ENCODE results near the gene AKR7A2.
"Not testable (repeated sequence)": the region's sequence is repeated elsewhere in the genome, so short reads cannot be mapped to it uniquely, and the experiment has no call there.

Gene AKR7A2

DNA sequence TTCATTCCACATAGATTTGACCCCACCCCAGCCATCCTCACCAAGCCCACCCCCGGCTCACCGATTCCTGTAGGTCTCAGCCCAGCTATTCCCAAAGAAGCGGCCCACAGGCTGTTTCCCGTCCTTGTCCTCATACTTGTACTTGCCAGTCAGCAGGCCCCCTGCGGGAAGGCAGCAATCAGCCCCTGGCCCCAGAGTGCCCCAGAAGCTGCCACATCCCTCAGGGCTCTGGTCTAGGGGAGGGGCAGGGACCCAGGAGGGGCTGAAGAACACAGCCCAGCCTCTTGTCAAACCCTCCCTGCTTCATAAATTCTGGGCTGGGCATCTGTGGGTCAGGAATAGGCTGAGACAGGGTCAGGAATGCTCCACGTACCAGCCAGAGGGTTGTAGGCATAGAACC lies 5.0 kb downstream of the AKR7A2 start:
- DNase-seq (ENCODE audit: low read depth in 2 of 2), result no peak

DNA sequence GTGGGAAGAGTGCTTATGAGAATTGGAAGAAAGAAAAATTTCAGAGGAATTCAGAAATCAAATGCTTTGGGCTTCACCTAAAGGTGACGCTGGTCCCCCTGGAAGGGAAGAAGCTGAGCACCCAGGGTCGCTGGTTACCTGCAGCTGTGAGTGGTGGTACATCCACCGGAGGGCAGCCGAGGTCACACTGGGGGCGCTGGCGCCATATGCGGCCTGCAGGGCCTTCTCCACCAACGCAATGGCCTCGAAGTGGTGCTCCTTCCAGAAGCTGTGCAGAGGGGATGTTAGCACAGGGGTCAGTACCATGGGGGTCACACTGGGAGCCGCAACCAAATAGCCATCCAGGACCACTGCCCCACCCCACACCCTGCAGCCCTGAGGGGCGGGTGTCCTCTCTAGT lies 6.1 kb downstream of the AKR7A2 start:
- DNase-seq (ENCODE audit: low read depth in 2 of 2), result no peak

DNA sequence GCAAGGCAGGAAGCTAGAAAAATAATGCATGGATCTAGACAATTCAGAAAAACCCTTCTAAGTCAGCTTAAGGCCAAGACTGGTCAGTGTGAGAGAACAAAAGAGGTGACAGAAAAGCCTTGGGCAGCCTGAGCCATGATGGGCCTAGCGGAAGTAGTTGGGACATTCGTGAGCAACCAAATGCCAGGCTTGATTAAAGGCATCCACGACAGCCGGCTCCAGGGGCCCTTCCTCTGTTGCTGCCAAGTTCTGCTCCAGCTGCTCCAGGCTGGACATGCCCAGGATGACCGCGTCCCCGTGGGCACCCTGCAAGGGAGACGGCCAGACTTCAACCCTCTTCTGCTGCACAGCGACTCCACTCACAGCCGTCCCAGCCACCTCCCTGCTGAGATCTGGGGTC lies 7.9 kb downstream of the AKR7A2 start:
- DNase-seq (ENCODE audit: low read depth in 2 of 2), result not testable (repeated sequence)

DNA sequence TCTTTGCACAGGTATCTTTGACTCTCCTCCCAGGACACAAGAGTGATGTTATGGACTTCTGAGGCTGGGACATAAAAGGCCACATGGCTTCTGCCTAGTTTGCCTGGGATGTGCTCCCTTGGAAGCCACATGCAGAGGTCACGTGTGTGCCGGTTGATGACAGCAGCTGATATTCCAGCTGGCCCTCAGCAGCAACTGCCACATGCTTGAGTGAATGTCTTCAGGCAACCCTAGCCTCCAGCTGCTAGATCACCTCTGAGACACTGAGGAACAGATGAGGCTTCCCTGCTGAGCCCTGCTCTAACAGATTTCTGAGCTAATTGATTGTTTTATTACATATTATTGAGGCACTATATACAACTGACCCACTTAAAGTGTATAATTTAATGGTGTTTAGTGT lies 11.7 kb downstream of the AKR7A2 start:
- no peak for DNase-seq (ENCODE audit: low read depth in 2 of 2)

GRCh38 chr1:19294638-19295037 lies 17.3 kb downstream of the AKR7A2 start:
- no peak for DNase-seq (ENCODE audit: low read depth in 2 of 2)

- no peak for DNase-seq (ENCODE audit: low read depth in 2 of 2)
These were observed 22.7 kb downstream of the AKR7A2 start for GRCh38 chr1:19289244-19289643.

DNA sequence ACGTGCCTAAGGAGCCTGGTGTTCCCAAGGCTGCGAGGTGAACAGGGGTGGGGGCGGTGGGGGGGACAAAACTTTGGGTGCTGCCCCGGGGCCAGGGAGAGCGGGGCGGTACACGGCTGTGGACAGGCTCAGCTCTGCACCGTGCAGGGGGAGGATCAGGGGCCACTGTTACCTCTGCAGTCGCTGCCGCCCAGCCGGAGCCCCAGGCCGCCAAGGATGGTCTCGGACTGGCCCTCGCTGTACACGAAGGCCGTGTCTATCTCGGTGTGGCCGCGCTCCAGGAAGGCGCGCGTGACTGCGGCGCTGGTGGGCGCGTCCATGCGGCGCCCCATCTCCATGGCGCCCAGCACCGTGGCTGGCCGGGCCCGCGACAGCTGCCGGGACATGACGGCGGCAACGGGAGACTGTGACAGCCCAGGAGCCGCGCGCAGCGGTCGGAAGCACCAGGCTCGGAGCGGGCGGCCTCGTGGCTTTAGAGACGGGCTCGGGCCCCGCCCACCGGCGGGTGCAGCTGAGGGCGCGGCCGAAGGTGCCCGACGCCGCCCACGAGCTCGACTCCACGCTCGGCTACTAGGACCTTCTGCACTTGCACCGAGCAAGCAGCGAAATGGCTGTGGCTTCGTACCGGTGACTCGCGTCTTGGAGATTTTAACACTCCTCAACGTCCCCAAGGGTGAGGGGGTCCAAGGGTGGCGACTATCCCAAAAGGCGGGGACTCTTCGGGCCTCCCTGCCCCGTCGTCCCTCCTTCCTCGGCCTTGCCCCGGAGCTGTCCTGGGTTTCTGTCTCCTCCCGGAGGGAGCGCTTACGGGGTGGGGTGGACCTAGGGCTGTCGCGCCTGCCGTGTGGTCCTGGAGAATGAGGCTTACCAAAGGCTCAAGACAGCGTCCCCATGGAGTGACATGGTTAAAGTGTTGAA lies 23.4 kb downstream of the AKR7A2 start, which contains the start of gene AKR7A3:
Gene AKR7A3 (minus strand): TSS at position 447 of the 918 bp plus-strand sequence. CDS start 61 bp downstream, at position 386.
- peak; percentile 17 to 53 for DNase-seq (ENCODE audit: low read depth in 2 of 2)

DNA sequence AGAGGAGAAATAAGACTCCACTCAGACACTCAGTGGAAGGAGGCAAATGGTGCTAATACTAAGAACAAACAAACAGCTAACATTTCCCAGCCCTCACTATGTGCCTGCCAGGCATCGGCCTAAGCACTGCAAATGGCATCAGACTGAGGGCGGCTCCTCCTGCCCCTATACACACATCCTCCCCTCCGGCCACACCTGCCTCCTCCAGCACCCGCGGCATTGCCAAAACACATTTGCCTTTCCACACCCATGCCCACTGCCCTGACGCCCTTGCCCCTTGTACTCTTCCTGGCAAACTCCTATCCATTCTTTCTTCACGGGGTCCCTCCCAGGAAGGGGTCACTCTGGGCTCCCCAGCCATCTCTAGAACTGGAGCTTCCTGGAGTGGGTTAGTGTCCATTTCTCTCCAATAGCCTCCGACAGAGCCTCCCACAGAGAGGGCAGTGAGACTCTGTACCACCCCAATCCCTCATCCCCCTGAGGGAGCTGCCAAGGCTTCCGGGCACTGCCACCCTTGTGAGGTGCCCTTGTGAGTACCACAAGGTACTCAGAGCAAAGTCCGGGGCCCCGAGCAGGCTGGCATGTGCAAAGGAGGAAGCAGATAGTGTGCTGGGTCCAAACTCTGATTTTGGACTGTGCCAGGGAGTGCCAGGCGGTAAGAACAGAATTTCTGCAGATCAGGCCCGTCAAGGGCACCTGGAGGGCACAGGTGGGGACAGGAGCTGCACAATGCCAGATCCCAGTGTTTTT lies 24.3 kb downstream of the AKR7A2 start:
- DNase-seq (ENCODE audit: low read depth in 2 of 2), result no peak

GRCh38 chr1:19285807-19286206 lies 26.1 kb downstream of the AKR7A2 start:
- not testable (repeated sequence) for DNase-seq (ENCODE audit: low read depth in 2 of 2)

DNA sequence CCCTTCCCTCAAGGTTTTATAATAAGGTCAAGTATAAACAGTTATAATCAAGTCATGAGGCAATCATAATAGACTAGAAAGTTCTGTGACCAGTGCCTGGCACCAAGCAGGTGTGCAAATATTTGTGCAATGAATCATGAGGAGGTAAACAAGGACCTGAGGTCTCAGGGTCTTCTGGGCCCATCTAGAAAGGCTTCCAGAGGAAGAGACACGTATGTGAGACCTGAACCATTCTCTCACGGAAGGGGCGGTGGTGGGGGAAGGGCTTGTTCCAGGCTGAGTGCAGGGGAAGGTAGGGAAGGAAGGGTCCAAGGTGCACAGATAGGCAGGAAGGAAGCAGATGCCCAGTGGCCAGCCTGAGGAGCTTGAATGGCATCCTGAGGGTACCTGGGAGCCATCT lies 26.6 kb downstream of the AKR7A2 start:
- DNase-seq (ENCODE audit: low read depth in 2 of 2), result not testable (repeated sequence)

- no peak for DNase-seq (ENCODE audit: low read depth in 2 of 2)
These were observed 27.1 kb downstream of the AKR7A2 start for GRCh38 chr1:19284881-19285280.

GRCh38 chr1:19283891-19284290 lies 28.1 kb downstream of the AKR7A2 start:
- no peak for DNase-seq (ENCODE audit: low read depth in 2 of 2)

DNA sequence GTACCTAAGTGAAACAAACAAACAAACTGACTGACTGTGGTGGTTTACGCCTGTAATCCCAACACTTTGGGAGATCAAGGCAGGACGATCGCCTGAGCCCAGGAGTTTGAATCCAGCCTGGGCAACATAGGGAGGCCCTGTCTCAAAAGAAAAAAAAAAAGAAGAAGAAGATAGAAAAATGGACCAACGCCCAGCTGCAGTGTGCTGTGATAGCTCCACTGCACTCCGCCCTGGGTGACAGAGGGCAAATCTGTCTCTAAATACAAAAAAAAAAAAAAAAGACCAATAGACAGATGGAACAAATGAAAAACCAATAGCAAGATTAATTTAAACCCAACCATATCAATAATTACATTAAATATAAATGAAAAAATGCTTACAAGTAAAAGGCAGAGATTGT lies 37.3 kb downstream of the AKR7A2 start:
- DNase-seq (ENCODE audit: low read depth in 2 of 2), result no peak

GRCh38 chr1:19273844-19274531 lies 38.0 kb downstream of the AKR7A2 start:
- DNase-seq (ENCODE audit: low read depth in 2 of 2), result not testable (repeated sequence)

DNA sequence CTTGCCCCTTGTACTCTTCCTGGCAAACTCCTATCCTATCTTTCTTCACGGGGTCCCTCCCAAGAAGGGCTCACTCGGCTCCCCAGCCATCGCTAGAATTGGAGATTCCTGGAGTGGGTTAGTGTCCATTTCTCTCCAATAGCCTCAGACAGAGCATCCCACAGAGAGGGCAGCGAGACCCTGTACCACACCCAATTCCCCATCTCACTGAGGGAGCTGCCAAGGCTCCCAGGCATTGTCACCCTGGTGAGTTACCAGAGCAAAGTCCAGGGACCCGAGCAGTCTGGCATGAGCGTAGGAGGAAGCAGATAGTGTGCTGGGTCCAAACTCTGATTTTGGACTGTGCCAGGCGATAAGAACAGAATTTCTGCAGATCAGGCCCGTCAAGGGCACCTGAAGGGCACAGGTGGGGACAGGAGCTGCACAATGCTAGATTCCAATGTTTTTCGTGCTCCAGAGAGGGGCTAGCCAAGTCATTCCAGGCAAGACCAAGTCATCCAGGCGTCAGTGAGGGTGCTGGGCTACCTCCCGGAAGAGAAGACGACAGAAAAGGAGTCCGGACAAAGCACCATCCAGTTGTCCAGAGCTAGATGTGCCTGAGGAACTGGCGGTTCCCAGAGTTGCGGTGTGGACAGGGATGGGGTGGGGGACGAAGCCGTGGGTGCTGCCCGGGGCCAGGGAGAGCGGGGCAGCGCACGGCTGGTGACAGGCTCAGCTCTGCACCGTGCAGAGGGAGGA lies 38.7 kb downstream of the AKR7A2 start:
- DNase-seq (ENCODE audit: low read depth in 2 of 2), result no peak

DNA sequence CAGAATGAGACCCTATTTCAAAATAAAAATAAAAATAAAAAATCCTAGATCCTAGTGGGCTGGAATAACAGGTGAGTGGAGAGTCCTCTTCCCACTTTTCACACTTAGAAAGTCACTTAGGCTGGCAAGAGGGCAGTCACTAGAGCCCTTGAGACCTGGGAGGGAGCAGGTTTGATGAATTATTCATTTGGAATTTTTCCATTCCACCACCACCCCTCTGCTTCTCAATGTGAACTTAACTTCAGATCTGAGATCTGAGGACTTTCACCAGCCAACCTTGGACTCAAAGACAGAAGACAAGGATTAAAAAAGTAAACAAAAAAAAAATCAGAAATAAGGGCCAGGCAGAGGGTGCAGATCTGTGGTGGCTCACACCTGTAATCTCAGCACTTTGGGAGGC lies 39.9 kb downstream of the AKR7A2 start:
- DNase-seq (ENCODE audit: low read depth in 2 of 2), result no peak

DNA sequence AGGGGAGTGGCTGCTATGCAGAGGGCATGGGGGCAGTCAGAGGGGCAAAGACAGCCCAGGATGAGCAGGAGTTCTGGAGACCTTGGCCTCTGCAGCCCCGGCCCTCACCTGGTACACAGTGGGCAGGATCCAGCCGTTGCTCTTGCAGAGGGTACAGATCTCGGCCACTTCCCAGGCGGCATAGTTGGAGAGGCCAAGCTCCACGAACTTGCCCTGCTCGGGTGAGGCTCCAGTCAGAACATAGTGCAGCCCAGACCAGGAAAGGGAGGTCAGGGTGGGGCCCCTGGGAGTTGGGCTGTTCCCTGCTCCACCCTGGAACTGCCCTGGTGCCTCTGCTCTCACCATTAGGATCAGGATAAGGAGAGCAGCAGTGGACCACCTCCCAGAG lies 41.6 kb downstream of the AKR7A2 start:
- DNase-seq (ENCODE audit: low read depth in 2 of 2), result not testable (repeated sequence)

- not testable (repeated sequence) for DNase-seq (ENCODE audit: low read depth in 2 of 2)
These were observed 42.3 kb downstream of the AKR7A2 start for GRCh38 chr1:19269427-19270342.

DNA sequence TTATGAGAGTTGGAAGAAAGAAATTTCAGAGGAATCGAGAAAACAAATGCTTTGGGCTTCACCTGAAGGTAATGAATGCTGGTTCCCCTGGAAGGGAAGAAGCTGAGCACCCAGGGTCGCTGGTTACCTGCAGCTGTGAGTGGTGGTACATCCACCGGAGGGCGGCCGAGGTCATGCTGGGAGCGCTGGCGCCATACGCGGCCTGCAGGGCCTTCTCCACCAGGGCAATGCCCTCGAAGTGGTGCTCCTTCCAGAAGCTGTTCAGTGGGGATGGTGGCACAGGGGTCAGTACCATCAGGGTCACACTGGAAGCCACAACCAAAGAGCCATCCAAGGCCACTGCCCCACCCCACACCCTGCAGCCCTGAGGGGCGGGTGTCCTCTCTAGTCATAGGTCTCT lies 43.5 kb downstream of the AKR7A2 start:
- no peak for DNase-seq (ENCODE audit: low read depth in 2 of 2)

DNA sequence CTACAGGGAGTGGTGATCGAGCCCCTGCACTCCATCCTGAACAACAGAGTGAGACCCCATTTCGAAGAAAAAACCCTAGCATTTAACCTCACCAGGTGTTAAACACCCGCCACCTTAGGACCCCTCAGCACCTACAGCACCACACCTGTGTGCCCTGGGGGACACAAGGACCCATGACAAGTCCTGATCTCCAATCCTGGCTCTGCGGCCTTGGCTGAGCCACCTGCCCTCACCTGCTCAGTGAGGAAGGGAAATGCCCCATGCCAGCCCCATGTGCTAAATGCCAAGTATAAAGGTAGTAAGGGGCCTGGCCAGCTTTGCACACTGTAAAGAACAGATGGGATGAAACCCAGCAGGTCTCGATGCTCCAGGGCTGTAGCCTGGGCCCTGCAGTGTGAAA lies 49.2 kb downstream of the AKR7A2 start:
- no peak for DNase-seq (ENCODE audit: low read depth in 2 of 2)
